ENCODE results near the gene SULT1A2.
"Not testable (repeated sequence)": the region's sequence is repeated elsewhere in the genome, so short reads cannot be mapped to it uniquely, and the experiment has no call there.

Gene SULT1A2

DNA sequence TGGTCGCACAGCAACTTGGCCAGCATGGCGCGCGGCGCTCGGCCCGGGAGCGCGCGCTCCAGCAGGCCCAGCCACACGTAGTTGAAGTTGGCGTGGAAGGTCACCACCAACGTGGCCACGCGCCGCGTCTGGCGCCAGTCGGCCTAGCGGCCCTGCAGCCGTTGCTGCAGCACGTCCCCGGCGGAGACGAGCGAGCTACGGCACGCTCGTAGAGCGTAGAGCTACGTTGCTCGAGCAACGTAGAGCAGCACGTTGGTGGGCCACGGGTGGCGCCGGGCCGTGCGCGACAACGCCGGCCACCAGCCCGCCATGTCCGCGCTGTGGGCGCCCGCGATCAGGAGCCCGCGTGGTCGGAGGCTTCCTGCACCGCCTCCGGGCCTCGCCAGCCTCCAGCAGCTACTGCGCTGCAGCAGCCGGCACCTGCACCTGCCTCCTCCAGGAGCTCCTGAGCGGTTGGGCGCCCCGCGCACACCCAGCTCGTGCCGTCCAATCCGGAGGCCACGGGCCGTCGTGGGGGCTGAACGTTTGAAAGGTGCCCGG, 26.4 kb upstream of the SULT1A2 start:
- no peaks in the 10 kb centered on the region for H3K9me3 ChIP-seq (ENCODE audit: low read length)
- no peaks in the 10 kb centered on the region for H3K27me3 ChIP-seq (ENCODE audit: insufficient read depth, low read length)
- peak overlapping the region; percentile 37 for H3K4me3 ChIP-seq (ENCODE audit: low read depth, low read length, poor library complexity, severe bottlenecking)
- no peaks in the 10 kb centered on the region for H3F3A ChIP-seq (ENCODE audit: insufficient read depth, low read length)
- no peaks in the 10 kb centered on the region for H4K20me1 ChIP-seq (ENCODE audit: insufficient read depth, low read length)
- H3K4me1 ChIP-seq (ENCODE audit: insufficient read depth, low read length, severe bottlenecking), result no peaks in the 10 kb centered on the region
- H3K27ac ChIP-seq (ENCODE audit: low read depth, low read length, poor library complexity, severe bottlenecking), result no peak overlapping the region
- H3K79me2 ChIP-seq (ENCODE audit: insufficient read depth, low read length), result no peaks in the 10 kb centered on the region
- no peaks in the 10 kb centered on the region for H3K9me2 ChIP-seq (ENCODE audit: low read depth, low read length)
- no peak overlapping the region for H2AFZ ChIP-seq (ENCODE audit: low read length)
- peak overlapping the region; percentile 34; the same call in 1 of the 2 replicates for H3K4me2 ChIP-seq (ENCODE audit: low read length)
- TF ChIP-seq, protein P1, sequence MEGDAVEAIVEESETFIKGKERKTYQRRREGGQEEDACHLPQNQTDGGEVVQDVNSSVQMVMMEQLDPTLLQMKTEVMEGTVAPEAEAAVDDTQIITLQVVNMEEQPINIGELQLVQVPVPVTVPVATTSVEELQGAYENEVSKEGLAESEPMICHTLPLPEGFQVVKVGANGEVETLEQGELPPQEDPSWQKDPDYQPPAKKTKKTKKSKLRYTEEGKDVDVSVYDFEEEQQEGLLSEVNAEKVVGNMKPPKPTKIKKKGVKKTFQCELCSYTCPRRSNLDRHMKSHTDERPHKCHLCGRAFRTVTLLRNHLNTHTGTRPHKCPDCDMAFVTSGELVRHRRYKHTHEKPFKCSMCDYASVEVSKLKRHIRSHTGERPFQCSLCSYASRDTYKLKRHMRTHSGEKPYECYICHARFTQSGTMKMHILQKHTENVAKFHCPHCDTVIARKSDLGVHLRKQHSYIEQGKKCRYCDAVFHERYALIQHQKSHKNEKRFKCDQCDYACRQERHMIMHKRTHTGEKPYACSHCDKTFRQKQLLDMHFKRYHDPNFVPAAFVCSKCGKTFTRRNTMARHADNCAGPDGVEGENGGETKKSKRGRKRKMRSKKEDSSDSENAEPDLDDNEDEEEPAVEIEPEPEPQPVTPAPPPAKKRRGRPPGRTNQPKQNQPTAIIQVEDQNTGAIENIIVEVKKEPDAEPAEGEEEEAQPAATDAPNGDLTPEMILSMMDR (IDR thresholded peaks at IDR 0.05; ENCODE audit: low read length), result no peak
- TF ChIP-seq EZH2 (IDR thresholded peaks at IDR 0.05; ENCODE audit: borderline replicate concordance, low read length), result no peak
- H3K36me3 ChIP-seq (ENCODE audit: insufficient read depth, low read length), result no peaks in the 10 kb centered on the region
- no peak overlapping the region for H3K9ac ChIP-seq (ENCODE audit: low read length)

DNA sequence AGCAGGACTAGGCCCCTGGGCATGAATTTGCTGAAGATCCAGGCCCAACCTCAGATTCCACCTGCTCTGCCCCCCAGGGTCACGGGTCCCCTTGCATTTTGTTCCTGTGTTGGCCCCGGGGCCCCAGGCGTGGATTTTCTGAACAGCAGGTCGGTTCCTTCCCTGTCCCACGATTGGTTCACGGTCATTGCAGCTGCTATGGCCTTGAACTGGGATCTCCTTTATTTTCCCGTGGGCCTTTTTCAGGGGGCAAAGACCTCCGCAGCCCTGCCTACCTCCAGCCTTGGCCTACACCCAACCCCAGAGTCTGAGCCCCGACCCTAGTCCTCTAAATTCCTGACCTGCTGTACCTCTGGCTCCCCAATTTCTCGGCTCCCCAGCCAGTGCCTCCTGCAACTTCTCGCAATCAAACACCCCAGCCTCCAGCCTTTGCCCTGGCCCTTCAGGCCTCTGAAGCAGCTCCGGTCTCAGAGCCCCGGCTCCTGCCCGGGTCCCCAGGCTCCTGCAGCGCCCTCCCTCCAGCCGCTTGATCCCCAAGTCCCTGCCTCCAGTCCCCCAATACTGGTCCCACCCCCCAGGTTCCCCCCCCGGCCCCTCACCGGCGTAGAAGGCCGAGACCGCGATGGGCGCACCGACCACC, 25.8 kb upstream of the SULT1A2 start:
- not testable (repeated sequence) for H3K9me2 ChIP-seq (ENCODE audit: low read depth, low read length); H3K27ac ChIP-seq (ENCODE audit: low read depth, low read length, poor library complexity, severe bottlenecking); H4K20me1 ChIP-seq (ENCODE audit: insufficient read depth, low read length); H3K36me3 ChIP-seq (ENCODE audit: insufficient read depth, low read length); H2AFZ ChIP-seq (ENCODE audit: low read length); H3K4me2 ChIP-seq (ENCODE audit: low read length); H3K4me3 ChIP-seq (ENCODE audit: low read depth, low read length, poor library complexity, severe bottlenecking); H3K9ac ChIP-seq (ENCODE audit: low read length); H3K4me1 ChIP-seq (ENCODE audit: insufficient read depth, low read length, severe bottlenecking); H3K27me3 ChIP-seq (ENCODE audit: insufficient read depth, low read length); H3K9me3 ChIP-seq (ENCODE audit: low read length); H3F3A ChIP-seq (ENCODE audit: insufficient read depth, low read length); H3K79me2 ChIP-seq (ENCODE audit: insufficient read depth, low read length)

DNA sequence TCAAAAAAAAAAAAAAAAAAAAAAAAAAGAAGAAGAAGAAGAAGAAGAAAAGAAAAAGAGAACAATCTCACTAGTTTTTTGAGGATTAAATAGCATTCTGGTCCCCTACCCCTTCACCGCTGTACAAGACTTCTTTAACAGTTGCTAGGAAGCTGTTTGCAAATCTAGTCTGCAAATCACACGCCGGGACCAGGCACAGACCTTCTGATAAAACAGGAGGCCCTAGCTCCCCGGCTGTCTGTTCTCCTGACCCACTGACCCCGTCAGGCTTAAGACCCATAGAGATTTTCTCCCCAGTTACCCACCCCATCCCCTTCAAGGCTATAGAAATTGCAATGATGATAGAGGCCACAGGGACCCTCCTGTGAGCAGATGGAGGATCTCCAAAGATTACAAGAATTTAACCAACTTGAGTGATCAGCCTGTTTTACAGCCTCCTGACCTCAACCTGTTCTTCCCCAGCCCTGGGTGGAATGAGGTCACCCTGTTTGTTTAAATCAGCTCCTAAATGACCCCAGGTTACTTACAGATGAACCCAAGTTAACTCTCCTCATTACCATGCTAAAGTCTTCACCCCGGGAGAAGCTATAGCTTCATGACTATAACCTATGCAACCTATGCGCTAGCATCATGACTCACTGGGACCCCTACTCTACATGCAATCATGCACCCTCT, 24.8 kb upstream of the SULT1A2 start:
- H3K9ac ChIP-seq (ENCODE audit: low read length), result no peak overlapping the region

DNA sequence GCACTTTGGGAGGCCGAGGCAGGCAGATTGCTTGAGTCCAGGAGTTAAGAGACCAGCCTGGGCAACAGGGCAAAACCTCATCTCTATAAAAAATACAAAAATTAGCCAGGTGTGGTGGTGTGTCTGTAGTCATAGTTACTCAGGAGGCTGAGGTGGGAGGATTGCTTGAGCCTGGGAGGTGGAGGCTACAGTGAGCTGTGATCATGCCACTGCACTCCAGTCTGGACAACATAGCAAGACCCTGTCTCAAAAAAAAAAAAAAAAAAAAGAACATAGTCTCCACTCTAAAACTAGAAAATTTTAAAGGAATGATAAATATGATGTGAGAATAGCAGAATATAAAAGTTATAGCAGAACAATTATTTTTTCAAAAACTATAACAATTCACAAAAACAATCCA, 23.5 kb upstream of the SULT1A2 start:
- H3F3A ChIP-seq (ENCODE audit: insufficient read depth, low read length); H3K36me3 ChIP-seq (ENCODE audit: insufficient read depth, low read length); H3K9me2 ChIP-seq (ENCODE audit: low read depth, low read length); H3K9ac ChIP-seq (ENCODE audit: low read length); H3K27me3 ChIP-seq (ENCODE audit: insufficient read depth, low read length); H3K79me2 ChIP-seq (ENCODE audit: insufficient read depth, low read length); H4K20me1 ChIP-seq (ENCODE audit: insufficient read depth, low read length); H2AFZ ChIP-seq (ENCODE audit: low read length); H3K9me3 ChIP-seq (ENCODE audit: low read length); H3K4me2 ChIP-seq (ENCODE audit: low read length); H3K4me3 ChIP-seq (ENCODE audit: low read depth, low read length, poor library complexity, severe bottlenecking); H3K27ac ChIP-seq (ENCODE audit: low read depth, low read length, poor library complexity, severe bottlenecking): not testable (repeated sequence)
- H3K4me1 ChIP-seq (ENCODE audit: insufficient read depth, low read length, severe bottlenecking), result peaks cover 11% of the 10 kb centered on the region

More for the DNA sequence above, 24.8 kb upstream of the SULT1A2 start:
- Histone ChIP-seq H3F3A (ENCODE audit: insufficient read depth, low read length) (no peaks in the 10 kb centered on the region), H3K27me3 (ENCODE audit: insufficient read depth, low read length) (no peaks in the 10 kb centered on the region), H3K4me1 (ENCODE audit: insufficient read depth, low read length, severe bottlenecking) (peaks cover 11% of the 10 kb centered on the region), H3K27ac (ENCODE audit: low read depth, low read length, poor library complexity, severe bottlenecking) (no peak overlapping the region), H2AFZ (ENCODE audit: low read length) (no peak overlapping the region), H3K9me2 (ENCODE audit: low read depth, low read length) (no peaks in the 10 kb centered on the region), H3K4me2 (ENCODE audit: low read length) (no peak overlapping the region), H4K20me1 (ENCODE audit: insufficient read depth, low read length) (no peaks in the 10 kb centered on the region), H3K79me2 (ENCODE audit: insufficient read depth, low read length) (no peaks in the 10 kb centered on the region), H3K9me3 (ENCODE audit: low read length) (no peaks in the 10 kb centered on the region), H3K36me3 (ENCODE audit: insufficient read depth, low read length) (no peaks in the 10 kb centered on the region), H3K4me3 (ENCODE audit: low read depth, low read length, poor library complexity, severe bottlenecking) (no peak overlapping the region)
- TF ChIP-seq EZH2 (IDR thresholded peaks at IDR 0.05; ENCODE audit: borderline replicate concordance, low read length), result no peak
- TF ChIP-seq, protein P1 (IDR thresholded peaks at IDR 0.05; ENCODE audit: low read length), result no peak

Measured in OCI-LY1 (cell line).